Neuronal stem cell (in vitro differentiated cells): ENCODE data around the gene GPC5.
"Not testable (repeated sequence)": the region's sequence is repeated elsewhere in the genome, so short reads cannot be mapped to it uniquely, and the experiment has no call there.

Source experiments
- DNase-seq: peaks from one replicate; pipeline ENCODE4 v3.0.0-alpha.2; 2013; ENCODE audit warnings: low spot score
- H2AFZ ChIP-seq: one replicate; pipeline ENCODE4 v1.6.1; 2013; ENCODE audit warnings: mild to moderate bottlenecking, low read length, inconsistent platforms
- H2AK5ac ChIP-seq: 2 replicates; pipeline ENCODE4 v1.6.1; 2013; ENCODE audit warnings: low read depth, mild to moderate bottlenecking, inconsistent platforms, low read length, moderate library complexity, mixed read lengths
- H2BK120ac ChIP-seq: 2 replicates; pipeline ENCODE4 v1.6.1; 2013; ENCODE audit warnings: low read depth, mild to moderate bottlenecking, inconsistent platforms, low read length, moderate library complexity, mixed read lengths
- H2BK12ac ChIP-seq: one replicate; pipeline ENCODE4 v1.6.1; 2013; ENCODE audit warnings: low read length, inconsistent platforms
- H2BK15ac ChIP-seq: 2 replicates; pipeline ENCODE4 v1.6.1; 2013; ENCODE audit warnings: mild to moderate bottlenecking, low read length, inconsistent platforms, mixed read lengths
- H2BK5ac ChIP-seq: one replicate; pipeline ENCODE4 v1.6.1; 2013; ENCODE audit warnings: inconsistent platforms, mild to moderate bottlenecking, low read length, moderate library complexity
- H3K14ac ChIP-seq: one replicate; pipeline ENCODE4 v1.6.1; 2013; ENCODE audit warnings: low read length, inconsistent platforms
- H3K18ac ChIP-seq: 2 replicates; pipeline ENCODE4 v1.6.1; 2013; ENCODE audit warnings: low read length, inconsistent platforms
- H3K23ac ChIP-seq: 2 replicates; pipeline ENCODE4 v1.6.1; 2013; ENCODE audit warnings: low read depth, mild to moderate bottlenecking, mixed read lengths, low read length, inconsistent platforms; ENCODE audit not compliant: poor library complexity
- H3K27ac ChIP-seq: replicated peaks from 3 replicates; pipeline ENCODE4 v1.5.1; 2013; ENCODE audit warnings: low read length, inconsistent platforms
- H3K27me3 ChIP-seq, 3 experiments: 2 replicates each; pipeline ENCODE4 v1.6.1; 2013; ENCODE audit warnings: low read length in 3 of 3, mild to moderate bottlenecking in 2 of 3, inconsistent platforms in 1 of 3, low read depth in 1 of 3, mixed read lengths in 1 of 3, moderate library complexity in 1 of 3; ENCODE audit not compliant: control insufficient read depth in 3 of 3, insufficient read depth in 3 of 3
- H3K36me3 ChIP-seq, 2 donors: replicated peaks in 1 of 2; 2 replicates each; pipeline ENCODE4 v1.6.1; 2013; ENCODE audit warnings: low read length in 2 of 2; ENCODE audit not compliant: control insufficient read depth in 2 of 2, insufficient read depth in 2 of 2
- H3K4ac ChIP-seq: 2 replicates; pipeline ENCODE4 v1.6.1; 2013; ENCODE audit warnings: inconsistent platforms, mild to moderate bottlenecking, low read length, moderate library complexity
- H3K4me1 ChIP-seq, 2 donors: 1 replicate in 1 of 2; 2 replicates in 1 of 2; pipeline ENCODE4 v1.6.1; 2013; ENCODE audit warnings: low read length in 2 of 2, low read depth in 1 of 2; ENCODE audit not compliant: control insufficient read depth in 2 of 2, insufficient read depth in 1 of 2
- H3K4me2 ChIP-seq: one replicate; pipeline ENCODE4 v1.6.1; 2013; ENCODE audit warnings: mild to moderate bottlenecking, low read length, inconsistent platforms; ENCODE audit not compliant: insufficient read depth, poor library complexity, severe bottlenecking
- H3K4me3 ChIP-seq, 2 donors: 2 replicates each; pipeline ENCODE4 v1.5.1; 2013; ENCODE audit warnings: low read length in 2 of 2, mild to moderate bottlenecking in 2 of 2, inconsistent platforms in 1 of 2, moderate library complexity in 1 of 2
- H3K79me1 ChIP-seq: one replicate; pipeline ENCODE4 v1.6.1; 2013; ENCODE audit warnings: low read depth, mild to moderate bottlenecking, inconsistent platforms, low read length, moderate library complexity
- H3K9ac ChIP-seq: one replicate; pipeline ENCODE4 v1.6.1; 2013; ENCODE audit warnings: mild to moderate bottlenecking, low read depth, low read length, inconsistent platforms; ENCODE audit not compliant: poor library complexity
- H3K9me3 ChIP-seq, 2 donors: replicated peaks in 1 of 2; 2 replicates each; pipeline versions ENCODE3 to v1.6.1; 2013; ENCODE audit warnings: low read length in 2 of 2, mild to moderate bottlenecking in 2 of 2, inconsistent platforms in 1 of 2, low read depth in 1 of 2, mixed read lengths in 1 of 2, moderate library complexity in 1 of 2; ENCODE audit not compliant: control insufficient read depth in 2 of 2, insufficient read depth in 1 of 2
- H4K8ac ChIP-seq: one replicate; pipeline ENCODE4 v1.6.1; 2013; ENCODE audit warnings: low read depth, mild to moderate bottlenecking, inconsistent platforms, low read length, moderate library complexity
- H4K91ac ChIP-seq: one replicate; pipeline ENCODE4 v1.6.1; 2013; ENCODE audit warnings: low read length, low read depth, mild to moderate bottlenecking, inconsistent platforms; ENCODE audit not compliant: poor library complexity
- WGBS, 2 donors: extraction: QIAGEN DNeasy Blood & Tissue Kit; methylation state at CpG; one replicate each; pipeline ENCODE4 v1.1.7; 2013; ENCODE audit warnings: missing lambda C conversion rate in 2 of 2, mixed read lengths in 1 of 2; ENCODE audit not compliant: insufficient read length in 2 of 2, insufficient replicate concordance in 1 of 2; ENCODE audit errors: extremely low coverage in 2 of 2; 5-methylcytosine and 5-hydroxymethylcytosine counted together

The GPC5 gene

GRCh38 chr13:92514420-92515125 lies 1116.2 kb downstream of the GPC5 start:
- no peak overlapping the region for H3K4ac ChIP-seq
- no CpG with 5 or more reads among the region's 8 CpGs for WGBS, 2 donors

GRCh38 chr13:92516878-92517277 lies 1118.5 kb downstream of the GPC5 start:
- not testable (repeated sequence) for H2BK12ac ChIP-seq, H2AFZ ChIP-seq, H3K4me3 ChIP-seq, H2BK120ac ChIP-seq, H3K27me3 ChIP-seq, H3K4me2 ChIP-seq, H3K27ac ChIP-seq, H4K8ac ChIP-seq, H3K9ac ChIP-seq, H3K9me3 ChIP-seq, H3K4ac ChIP-seq, H2BK15ac ChIP-seq, H2BK5ac ChIP-seq, H4K91ac ChIP-seq, H2AK5ac ChIP-seq, H3K14ac ChIP-seq, DNase-seq, H3K79me1 ChIP-seq, H3K23ac ChIP-seq, H3K18ac ChIP-seq, H3K36me3 ChIP-seq
- H3K4me1 ChIP-seq = peaks cover 3 to 14% of the 10 kb centered on the region in 2 donors
- no CpG with 5 or more reads among the region's 6 CpGs for WGBS, 2 donors

More at GRCh38 chr13:92514420-92515125, 1116.2 kb downstream of the GPC5 start:
- H2AFZ ChIP-seq = no peak overlapping the region
- H2BK5ac ChIP-seq = no peak overlapping the region
- H3K4me2 ChIP-seq = no peak overlapping the region
- H2BK12ac ChIP-seq = no peak overlapping the region
- no peak overlapping the region for H3K9ac ChIP-seq
- H4K91ac ChIP-seq = no peak overlapping the region
- H3K79me1 ChIP-seq = no peaks in the 10 kb centered on the region
- H2BK15ac ChIP-seq = no peak overlapping the region
- no peak overlapping the region for H2AK5ac ChIP-seq
- H3K18ac ChIP-seq = no peak overlapping the region
- no peak overlapping the region for H3K27ac ChIP-seq
- H4K8ac ChIP-seq = no peak overlapping the region
- peaks cover 0 to 2% of the 10 kb centered on the region in 2 donors for H3K9me3 ChIP-seq
- DNase-seq = no peak
- no peak overlapping the region for H2BK120ac ChIP-seq
- no peak overlapping the region for H3K4me3 ChIP-seq
- H3K4me1 ChIP-seq = peaks cover 3 to 16% of the 10 kb centered on the region in 2 donors
- no peak overlapping the region for H3K14ac ChIP-seq
- no peak overlapping the region for H3K23ac ChIP-seq
- H3K27me3 ChIP-seq = no peaks in the 10 kb centered on the region
- H3K36me3 ChIP-seq = no peaks in the 10 kb centered on the region

GRCh38 chr13:92518622-92519021 lies 1120.2 kb downstream of the GPC5 start:
- not testable (repeated sequence) for DNase-seq, H3K9ac ChIP-seq, H3K36me3 ChIP-seq, H3K4me1 ChIP-seq, H2BK5ac ChIP-seq, H4K91ac ChIP-seq, H2AFZ ChIP-seq, H2BK12ac ChIP-seq, H3K27ac ChIP-seq, H3K27me3 ChIP-seq, H2AK5ac ChIP-seq, H3K18ac ChIP-seq, H2BK120ac ChIP-seq, H3K9me3 ChIP-seq, H3K23ac ChIP-seq, H3K4me2 ChIP-seq, H2BK15ac ChIP-seq, H4K8ac ChIP-seq, H3K79me1 ChIP-seq, H3K4me3 ChIP-seq, H3K14ac ChIP-seq, H3K4ac ChIP-seq
- WGBS, 2 donors = no CpG with 5 or more reads among the region's 2 CpGs

- Histone ChIP-seq H2BK120ac (no peak overlapping the region), H3K27me3 (no peaks in the 10 kb centered on the region), H4K91ac (no peak overlapping the region), H3K79me1 (no peaks in the 10 kb centered on the region), H3K23ac (no peak overlapping the region), H3K9me3 (no peaks in the 10 kb centered on the region), H4K8ac (no peak overlapping the region), H3K27ac (no peak overlapping the region), H3K4me2 (no peak overlapping the region), H3K18ac (no peak overlapping the region), H3K4me1 (no peaks in the 10 kb centered on the region), H3K4me3 (no peak overlapping the region), H2AK5ac (no peak overlapping the region), H3K4ac (no peak overlapping the region), H2BK15ac (no peak overlapping the region), H3K9ac (no peak overlapping the region), H2BK12ac (no peak overlapping the region), H2AFZ (no peak overlapping the region), H3K14ac (no peak overlapping the region), H3K36me3 (no peaks in the 10 kb centered on the region), H2BK5ac (no peak overlapping the region)
- no peak for DNase-seq
- no CpG with 5 or more reads among the region's 3 CpGs for WGBS, 2 donors
These were observed 1131.9 kb downstream of the GPC5 start for GRCh38 chr13:92530364-92530763.
